Uterus (tissue), 4 donors: ENCODE results near the gene IRF1. TPM values are rescaled to one million over a fixed set of nuclear protein-coding genes. Genes with fewer than 3 reads are reported as not detected.

Experiments
- DNase-seq, 2 donors: peaks; one replicate each; pipeline ENCODE4 v3.0.0-alpha.2; 2019 to 2020
- H3K27ac ChIP-seq, 2 donors: fragments of 200-600 bp; sonication (generic); 1 replicate in 1 of 2; 2 replicates in 1 of 2; pipeline ENCODE4 v1.5.1; 2016 to 2018
- H3K27me3 ChIP-seq, 2 donors: fragments of 200-600 bp; sonication (generic); one replicate each; pipeline ENCODE4 v1.5.1; 2018 to 2019; ENCODE audit warnings: control low read depth in 1 of 2
- H3K36me3 ChIP-seq, 2 donors: fragments of 200-600 bp; sonication (generic); one replicate each; pipeline ENCODE4 v1.5.1; 2019; ENCODE audit warnings: control low read depth in 1 of 2
- H3K4me1 ChIP-seq, 2 donors: fragments of 200-600 bp; sonication (generic); one replicate each; pipeline ENCODE4 v1.5.1; 2018 to 2019; ENCODE audit warnings: control low read depth in 1 of 2
- H3K4me3 ChIP-seq, 2 donors: fragments of 200-600 bp; sonication (generic); 1 replicate in 1 of 2; 2 replicates in 1 of 2; pipeline ENCODE4 v1.5.1; 2018 to 2019; ENCODE audit warnings: mild to moderate bottlenecking in 1 of 2
- H3K9me3 ChIP-seq, 2 donors: fragments of 200-600 bp; sonication (generic); one replicate each; pipeline ENCODE4 v1.5.1; 2019; ENCODE audit warnings: control low read depth in 1 of 2
- CTCF ChIP-seq, 4 experiments: fragments of 200-600 bp in 2 of 4; fragments of 450-650 bp in 2 of 4; sonication (generic) in 2 of 4; IDR thresholded peaks; one replicate each; pipeline ENCODE4 v1.5.1; 2016 to 2019; ENCODE audit warnings: antibody characterized with exemption in 4 of 4, mild to moderate bottlenecking in 2 of 4, moderate library complexity in 1 of 4
- POLR2A ChIP-seq, 2 donors: fragments of 450-650 bp; IDR thresholded peaks; one replicate each; pipeline ENCODE4 v1.6.1; 2016; ENCODE audit warnings: antibody characterized with exemption in 2 of 2, mild to moderate bottlenecking in 1 of 2, moderate library complexity in 1 of 2
- intact Hi-C: fragments of 100-400 bp; cut with DNase I; formaldehyde crosslinking; loops from one replicate; pipeline ENCODE4 v1.15.1; 2023; ENCODE audit warnings: low total_unique reads
- small RNA-seq: library from RNA; depleted of rRNA; stranded (forward); fragments of <200 nt; gene quantifications from one replicate; pipeline ENCODE3, GENCODE V24; 2016
- total RNA-seq, 4 donors: library from RNA; depleted of rRNA in 3 of 4; stranded (reverse); fragments of >200 nt in 3 of 4; gene quantifications; one replicate each; pipeline versions ENCODE4 v1.1.0 to v1.2.4, GENCODE V29; 2014 to 2023
- donor health status: DM: yes; HTN: yes; CAD: no.

The IRF1 gene
- total RNA-seq, 4 donors from 2014 or later: 3.8 to 110 (median 25.7) TPM

- Histone ChIP-seq H3K4me3 (no peak overlapping the region), H3K27ac (no peak overlapping the region), H3K4me1 (peaks cover 15 to 21% of the 10 kb centered on the region in 2 donors), H3K27me3 (no peaks in the 10 kb centered on the region), H3K36me3 (no peaks in the 10 kb centered on the region), H3K9me3 (no peaks in the 10 kb centered on the region)
- intact Hi-C loops: no loop called here
- TF ChIP-seq CTCF (IDR thresholded peaks at IDR 0.05) (no peak), POLR2A (IDR thresholded peaks at IDR 0.05) (no peak)
- DNase-seq: no peak
Measured at GRCh38 chr5:132431632-132432031, 58.9 kb downstream of the IRF1 start.

Small RNA genes within 50 kb of the gene (small RNA-seq; reads per million reads assigned to genes)
- gene RF00019: not detected

Other genes with a start within 250 kb of the IRF1 start
- 100 to 1,000 TPM in 1 of 4 donors, 10 to 100 TPM in 3; 14.1 to 148 (median 45.3) TPM for gene PDLIM4, start 233.1 kb downstream of the IRF1 start, total RNA-seq
- 1 to 10 TPM in 3 of 4 donors, under 1 TPM in 1; 0.26 to 4.5 (median 2.3) TPM for gene SLC22A4, start 196.4 kb downstream of the IRF1 start, total RNA-seq
- gene SLC22A5, start 121.1 kb downstream of the IRF1 start, total RNA-seq: 10 to 100 TPM in 2 of 4 donors, 1 to 10 TPM in 2; 2.0 to 18.9 (median 10.0) TPM
- not detected for gene IL5, start 52.7 kb upstream of the IRF1 start, total RNA-seq
- gene RAD50, start 66.2 kb upstream of the IRF1 start, total RNA-seq: 10 to 100 TPM; 13.8 to 50.0 (median 32.6) TPM
- gene IL13, start 167.4 kb upstream of the IRF1 start, total RNA-seq: under 1 TPM in 1 of 4 donors, not detected in 3; 0.73 TPM
- gene IL4, start 183.2 kb upstream of the IRF1 start, total RNA-seq: not detected
- 100 to 1,000 TPM in 1 of 4 donors, 10 to 100 TPM in 2, 1 to 10 TPM in 1; 5.9 to 203 (median 19.5) TPM for gene KIF3A, start 246.8 kb upstream of the IRF1 start, total RNA-seq